GM21447 (cell line): ENCODE results near the gene ALKBH7.
"Not testable (repeated sequence)": the region's sequence is repeated elsewhere in the genome, so short reads cannot be mapped to it uniquely, and the experiment has no call there.

Experiments used
- ATAC-seq: cut with Tn5 transposase; IDR thresholded peaks from one replicate; pipeline ENCODE4 v1.9.1; 2021; ENCODE audit not compliant: unreplicated experiment

ALKBH7 gene

DNA sequence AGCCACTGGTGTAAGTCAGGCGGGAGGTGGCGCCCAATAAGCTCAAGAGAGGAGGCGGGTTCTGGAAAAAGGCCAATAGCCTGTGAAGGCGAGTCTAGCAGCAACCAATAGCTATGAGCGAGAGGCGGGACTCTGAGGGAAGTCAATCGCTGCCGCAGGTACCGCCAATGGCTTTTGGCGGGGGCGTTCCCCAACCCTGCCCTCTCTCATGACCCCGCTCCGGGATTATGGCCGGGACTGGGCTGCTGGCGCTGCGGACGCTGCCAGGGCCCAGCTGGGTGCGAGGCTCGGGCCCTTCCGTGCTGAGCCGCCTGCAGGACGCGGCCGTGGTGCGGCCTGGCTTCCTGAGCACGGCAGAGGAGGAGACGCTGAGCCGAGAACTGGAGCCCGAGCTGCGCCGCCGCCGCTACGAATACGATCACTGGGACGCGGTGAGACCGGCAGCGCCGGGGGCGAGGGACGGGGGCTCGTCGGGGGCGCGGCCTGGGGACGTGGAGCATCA is at the start of gene ALKBH7:
ALKBH7 (plus strand) TSS at position 201 of the 502 bp plus-strand sequence; CDS start at position 228, 27 bp downstream.
- peak; percentile 74 for ATAC-seq

DNA sequence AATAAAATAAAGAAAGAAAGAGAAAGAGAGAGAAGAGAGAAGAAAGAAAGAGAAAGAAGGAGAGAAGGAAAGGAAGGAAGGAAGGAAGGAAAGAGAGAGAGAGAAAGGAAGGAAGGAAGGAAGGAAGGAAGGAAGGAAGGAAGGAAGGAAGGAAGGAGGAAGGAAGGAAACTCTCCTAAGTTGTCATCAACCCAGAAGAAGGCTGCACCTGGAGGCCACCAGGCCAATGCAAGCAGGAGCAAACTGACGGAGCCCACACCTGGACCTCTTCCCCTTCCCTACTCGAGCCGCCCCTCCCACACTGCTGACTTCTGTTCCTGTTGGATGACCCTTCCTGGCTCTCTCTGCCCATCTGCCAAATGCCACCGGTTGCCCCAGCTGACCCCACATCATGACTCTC is 47.8 kb upstream of the ALKBH7 start:
- no peak for ATAC-seq

DNA sequence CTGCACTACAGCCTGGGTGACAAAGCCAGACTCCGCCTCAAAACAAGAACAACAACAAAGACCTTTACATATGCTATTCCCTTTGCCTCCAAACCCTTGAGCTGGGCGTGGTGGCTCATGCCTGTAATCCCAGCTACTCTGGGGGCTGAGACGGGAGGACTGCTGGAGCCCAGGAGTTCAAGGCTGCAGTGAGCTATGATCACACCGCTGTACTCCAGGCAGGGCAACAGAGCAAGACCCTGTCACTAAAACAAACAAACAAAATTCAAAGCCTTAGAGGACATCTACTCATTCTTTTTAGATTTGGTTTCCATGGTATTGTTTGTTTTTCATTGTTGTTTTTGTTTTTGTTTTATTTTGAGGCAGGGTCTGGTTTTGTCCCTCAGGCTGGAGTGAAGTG is 47.0 kb upstream of the ALKBH7 start:
- ATAC-seq: no peak

- no peak for ATAC-seq
Measured at GRCh38 chr19:6326815-6327214, 45.8 kb upstream of the ALKBH7 start.

DNA sequence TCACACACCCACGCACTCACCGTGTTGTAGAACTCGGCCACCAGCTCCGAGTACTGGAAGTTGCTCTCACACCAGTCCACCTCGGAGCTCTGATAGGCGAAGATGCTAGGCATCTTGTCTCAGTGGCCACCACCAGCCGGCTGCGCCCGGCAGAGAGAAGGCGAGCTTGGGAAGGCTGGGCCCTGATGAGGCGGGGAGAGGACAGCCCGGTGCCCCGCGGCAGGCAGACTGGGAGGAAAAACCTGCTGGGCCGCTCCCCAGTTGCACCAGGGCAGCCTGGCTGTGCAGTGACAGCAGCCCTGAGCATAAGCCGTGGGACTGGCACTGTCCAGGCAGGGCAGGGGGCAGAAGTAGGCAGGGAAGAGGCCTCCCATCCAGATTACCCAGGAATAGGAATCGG is 39.2 kb upstream of the ALKBH7 start, which contains the start of gene ACER1:
ACER1 (minus strand) TSS at position 174 of the 400 bp plus-strand sequence; CDS start at position 113, 61 bp downstream.
- no peak for ATAC-seq

DNA sequence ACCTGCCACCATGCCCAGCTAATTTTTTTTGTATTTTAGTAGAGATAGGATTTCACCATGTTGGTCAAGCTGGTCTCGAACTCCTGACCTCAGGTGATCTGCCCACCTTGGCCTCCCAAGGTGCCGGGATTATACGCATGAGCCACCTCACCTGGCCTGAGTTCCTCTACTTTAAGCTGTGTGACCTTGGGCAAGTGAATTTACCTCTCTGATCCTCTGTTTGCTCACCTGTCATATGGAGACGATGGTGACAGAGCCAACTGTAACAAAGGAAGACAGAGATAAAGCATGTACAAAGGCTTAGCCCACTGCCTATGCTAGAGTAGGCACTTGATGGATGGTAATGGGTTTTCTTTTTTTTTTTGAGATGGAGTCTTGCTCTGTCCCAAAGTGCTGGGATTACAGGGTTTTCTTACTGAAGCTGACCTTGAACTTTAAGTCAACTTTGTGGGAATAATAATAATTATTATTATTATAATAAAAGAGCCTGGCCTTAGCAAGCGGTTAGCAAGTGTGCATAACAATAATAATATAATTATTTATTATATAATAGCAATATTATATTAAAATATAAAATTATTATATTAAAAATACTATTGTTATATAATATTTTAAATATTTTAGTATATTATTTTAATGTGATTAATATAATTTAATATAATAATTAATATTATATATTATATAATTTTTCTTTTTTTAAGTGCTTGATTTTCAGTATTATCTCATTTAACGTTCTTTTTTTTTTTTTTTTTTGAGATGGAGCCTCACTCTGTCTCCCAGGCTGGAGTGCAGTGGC is 37.9 kb upstream of the ALKBH7 start:
- no peak for ATAC-seq

GRCh38 chr19:6340493-6341201 is 31.9 kb upstream of the ALKBH7 start:
- ATAC-seq: no peak

- no peak for ATAC-seq
Measured at GRCh38 chr19:6343462-6343861, 29.1 kb upstream of the ALKBH7 start.

- ATAC-seq: not testable (repeated sequence)
Measured at GRCh38 chr19:6349271-6349670, 23.3 kb upstream of the ALKBH7 start.

- ATAC-seq: no peak
Measured at GRCh38 chr19:6350688-6351087, 21.9 kb upstream of the ALKBH7 start.

DNA sequence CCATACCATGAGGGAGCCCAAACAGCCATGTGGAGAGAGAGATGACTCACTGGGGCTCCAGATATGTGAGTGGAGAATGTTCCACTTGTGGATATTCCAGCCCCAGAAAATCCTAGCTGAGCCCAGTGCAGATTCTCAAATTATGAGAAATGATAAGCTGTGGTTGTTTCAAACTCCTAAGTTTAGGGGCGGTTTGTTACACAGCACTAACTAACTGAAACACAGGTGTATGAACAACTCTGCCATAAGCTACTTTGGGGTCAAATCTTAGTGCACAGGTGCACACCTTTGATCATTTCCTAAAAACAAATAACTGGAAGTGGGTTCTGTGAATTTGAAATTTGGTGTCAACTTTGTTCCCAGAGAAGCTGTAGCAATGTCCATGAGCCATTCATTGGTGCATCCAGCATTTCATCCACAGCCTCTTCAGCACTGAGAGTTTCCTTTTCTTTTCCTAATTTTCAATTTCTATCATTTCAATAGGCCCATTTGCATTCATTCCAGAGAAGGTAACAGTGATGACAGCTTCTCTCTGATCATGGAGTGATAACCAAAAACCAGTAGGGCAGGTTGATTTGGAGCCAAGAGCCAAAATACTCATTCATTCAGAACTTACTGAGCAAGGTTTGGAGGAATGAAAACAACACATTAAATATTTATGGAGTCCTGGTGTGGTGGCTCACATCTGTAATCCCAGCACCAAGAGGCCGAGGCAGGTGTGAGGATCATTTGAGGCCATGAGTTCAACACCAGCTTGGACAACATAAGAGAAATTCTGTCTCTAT is 20.0 kb upstream of the ALKBH7 start:
- no peak for ATAC-seq

GRCh38 chr19:6354098-6354674 is 18.4 kb upstream of the ALKBH7 start:
- ATAC-seq: no peak

GRCh38 chr19:6355321-6356040 is 17.1 kb upstream of the ALKBH7 start:
- ATAC-seq: not testable (repeated sequence)

- ATAC-seq: no peak
Measured at GRCh38 chr19:6357174-6357573, 15.4 kb upstream of the ALKBH7 start.

DNA sequence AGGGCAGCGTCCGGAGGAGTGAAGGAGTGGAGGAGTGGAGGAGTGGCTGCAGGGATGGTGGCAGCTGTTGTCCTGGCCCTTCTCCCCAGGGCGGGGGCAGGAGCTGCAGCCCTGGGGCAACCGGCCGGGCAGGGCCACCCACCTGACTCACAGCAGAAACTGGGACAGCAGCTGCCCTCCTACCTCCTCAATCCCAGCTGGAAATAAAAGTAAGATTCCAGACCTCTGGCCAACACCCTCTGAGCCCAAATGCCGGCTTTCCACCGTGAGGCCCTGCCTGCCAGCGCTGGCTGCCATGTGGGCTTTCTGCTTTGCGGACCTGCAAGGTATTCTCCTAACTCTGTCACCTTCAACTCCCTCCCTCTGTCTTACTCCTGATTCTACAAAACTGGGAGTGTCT is 14.6 kb upstream of the ALKBH7 start:
- no peak for ATAC-seq

- no peak for ATAC-seq
Measured at GRCh38 chr19:6359568-6360341, 12.8 kb upstream of the ALKBH7 start.

DNA sequence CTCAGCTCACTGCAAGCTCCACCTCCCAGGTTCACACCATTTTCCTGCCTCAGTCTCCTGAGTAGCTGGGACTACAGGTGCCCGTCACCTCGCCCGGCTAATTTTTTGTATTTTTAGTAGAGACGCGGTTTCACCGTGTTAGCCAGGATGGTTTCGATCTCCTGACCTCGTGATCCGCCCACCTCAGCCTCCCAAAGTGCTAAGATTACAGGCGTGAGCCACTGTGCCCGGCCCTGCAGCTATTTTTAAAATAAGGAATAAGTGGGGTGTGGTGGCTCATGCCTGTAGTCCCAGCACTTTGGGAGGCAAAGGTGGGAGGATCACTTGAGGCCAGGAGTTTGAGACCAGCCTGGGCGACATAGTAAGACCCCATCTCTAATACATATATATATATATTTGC is 12.1 kb upstream of the ALKBH7 start:
- ATAC-seq: not testable (repeated sequence)

DNA sequence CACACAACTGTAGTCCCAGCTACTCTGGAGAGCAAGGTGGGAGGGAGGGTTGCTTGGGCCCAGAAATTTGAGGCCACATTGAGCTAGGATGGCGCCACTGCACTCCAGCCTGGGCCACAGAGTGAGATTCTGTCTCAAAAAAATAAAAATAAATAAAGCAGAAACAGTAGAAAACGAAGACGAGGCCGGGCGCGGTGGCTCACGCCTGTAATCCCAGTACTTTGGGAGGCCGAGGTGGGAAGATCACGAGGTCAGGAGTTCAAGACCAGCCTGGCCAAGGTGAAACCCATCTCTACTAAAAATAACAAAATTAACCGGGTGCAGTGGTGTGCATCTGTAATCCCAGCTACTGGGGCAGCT is 11.8 kb upstream of the ALKBH7 start:
- not testable (repeated sequence) for ATAC-seq

DNA sequence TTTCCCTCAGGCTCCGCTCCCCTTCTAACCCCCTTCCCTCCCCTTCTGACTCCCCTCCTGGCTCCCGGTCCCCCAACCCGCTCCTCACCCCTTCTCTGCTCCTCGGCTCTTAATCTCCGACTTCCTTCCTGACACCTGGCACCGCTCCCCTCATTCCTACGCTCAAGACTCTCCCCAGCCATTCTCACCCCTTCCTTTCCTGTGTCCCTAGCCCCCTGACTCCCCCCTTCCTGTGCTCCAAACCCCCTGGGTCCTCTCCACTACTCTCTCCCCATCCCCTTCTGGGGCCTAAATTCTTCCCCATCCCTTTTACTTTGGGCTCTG is 10.6 kb upstream of the ALKBH7 start:
- ATAC-seq: no peak

DNA sequence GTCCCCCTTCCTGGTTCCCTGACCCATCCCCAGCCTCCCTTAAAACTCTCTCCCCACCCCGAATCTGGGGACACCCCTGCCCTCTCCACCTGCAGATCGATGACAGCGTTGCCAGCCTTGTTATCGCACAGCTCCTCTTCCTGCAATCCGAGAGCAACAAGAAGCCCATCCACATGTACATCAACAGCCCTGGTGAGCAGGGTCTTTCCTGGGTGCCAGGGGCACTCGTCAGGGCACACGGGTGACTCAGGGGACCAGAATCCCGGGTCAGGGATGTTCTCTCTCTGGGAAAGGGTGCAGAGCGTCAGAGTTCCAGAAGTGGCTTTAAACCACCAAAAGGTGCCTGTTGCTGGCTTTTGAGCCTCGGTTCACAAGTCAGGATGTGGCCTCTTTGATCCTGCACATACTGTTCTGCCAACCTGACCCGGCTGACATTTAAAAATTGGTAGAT is 10.2 kb upstream of the ALKBH7 start:
- ATAC-seq: no peak
